Stimulated activated CD4-positive, alpha-beta T cell treated with anti-CD3 and anti-CD28 coated beads, Interleukin-4, amount 100 ng/mL, for 4 hours (primary cell): ENCODE data around the gene SNED1.

Source experiments
- DNase-seq, 2 experiments: peaks; one replicate each; pipeline ENCODE4 v3.0.0-alpha.2; 2020

SNED1 gene

GRCh38 chr2:240992572-240993291 is 5.7 kb upstream of the SNED1 start:
- no peak for DNase-seq

GRCh38 chr2:240993446-240994170 is 4.8 kb upstream of the SNED1 start:
- no peak for DNase-seq

GRCh38 chr2:240994171-240994896 is 4.1 kb upstream of the SNED1 start:
- DNase-seq, result no peak

GRCh38 chr2:240995041-240996021 is 3.1 kb upstream of the SNED1 start:
- no peak for DNase-seq

GRCh38 chr2:240996161-240996833 is 2.1 kb upstream of the SNED1 start:
- no peak for DNase-seq

GRCh38 chr2:240996834-240997140 is 1.6 kb upstream of the SNED1 start:
- DNase-seq, result no peak

GRCh38 chr2:240997141-240997855 is 1.1 kb upstream of the SNED1 start:
- DNase-seq, result no peak

GRCh38 chr2:240998706-240998994 is 232 bp downstream of the SNED1 start:
- no peak for DNase-seq

GRCh38 chr2:240998995-240999791 is 775 bp downstream of the SNED1 start:
- no peak for DNase-seq

GRCh38 chr2:240999873-241000541 is 1.6 kb downstream of the SNED1 start:
- no peak for DNase-seq

- no peak for DNase-seq
Measured at GRCh38 chr2:241000831-241001321, 2.5 kb downstream of the SNED1 start.

GRCh38 chr2:241001413-241002274 is 3.2 kb downstream of the SNED1 start:
- no peak for DNase-seq

GRCh38 chr2:241002275-241003046 is 4.0 kb downstream of the SNED1 start:
- DNase-seq, result no peak

- DNase-seq, result no peak
Measured at GRCh38 chr2:241003047-241003360, 4.6 kb downstream of the SNED1 start.

- no peak for DNase-seq
Measured at GRCh38 chr2:241003369-241003768, 5.0 kb downstream of the SNED1 start.

- no peak for DNase-seq
Measured at GRCh38 chr2:241003830-241004564, 5.6 kb downstream of the SNED1 start.

GRCh38 chr2:241005569-241005968 is 7.2 kb downstream of the SNED1 start:
- DNase-seq, result no peak

GRCh38 chr2:241006412-241006811 is 8.0 kb downstream of the SNED1 start:
- DNase-seq, result no peak
